SK-N-MC (cell line): ENCODE data around the gene SPIN1.
"Not testable (repeated sequence)": the region's sequence is repeated elsewhere in the genome, so short reads cannot be mapped to it uniquely, and the experiment has no call there.

Source experiments
- DNase-seq: peaks from one replicate; pipeline ENCODE4 v3.0.0-alpha.2; 2011; ENCODE audit warnings: low read depth, low spot score
- H3K27ac ChIP-seq: fragments of 200-600 bp; sonication (generic); 2 replicates; pipeline ENCODE4 v1.5.1; 2016; ENCODE audit warnings: mixed run types
- H3K36me3 ChIP-seq: fragments of 200-600 bp; sonication (generic); 2 replicates; pipeline ENCODE4 v1.6.1; 2017; ENCODE audit warnings: antibody characterized with exemption, low read length, mixed read lengths; ENCODE audit not compliant: insufficient read depth
- H3K4me3 ChIP-seq: fragments of 200-600 bp; sonication (generic); 2 replicates; pipeline ENCODE4 v1.5.1; 2016
- H3K9ac ChIP-seq: fragments of 200-600 bp; sonication (generic); 2 replicates; pipeline ENCODE4 v1.8.0; 2017; ENCODE audit warnings: mixed run types, mixed read lengths; ENCODE audit not compliant: insufficient read length
- H3K9me3 ChIP-seq: fragments of 200-600 bp; sonication (generic); 2 replicates; pipeline ENCODE4 v1.6.1; 2017; ENCODE audit warnings: low read depth, mild to moderate bottlenecking, antibody characterized with exemption, low read length, moderate library complexity, mixed read lengths
- EZH2 ChIP-seq: fragments of 200-600 bp; sonication (generic); IDR thresholded peaks from one replicate; pipeline ENCODE4 v1.6.1; 2017; ENCODE audit warnings: antibody characterized with exemption
- FOXP2 ChIP-seq: optimal IDR thresholded peaks from 2 replicates; pipeline ENCODE3; 2011; ENCODE audit warnings: mild to moderate bottlenecking, moderate library complexity; ENCODE audit not compliant: insufficient read depth; ENCODE audit errors: extremely low read length, control extremely low read depth
- POLR2AphosphoS5 ChIP-seq: IDR thresholded peaks from 2 replicates; pipeline ENCODE4 v1.6.1; 2012; ENCODE audit warnings: mild to moderate bottlenecking, low read depth, low read length, borderline replicate concordance

Gene SPIN1

GRCh38 chr9:88383176-88383575 is 5.1 kb upstream of the SPIN1 start:
- TF ChIP-seq FOXP2: no peak
- TF ChIP-seq POLR2AphosphoS5: no peak
- TF ChIP-seq EZH2: no peak
- no peak for DNase-seq

GRCh38 chr9:88386137-88386536 is 2.1 kb upstream of the SPIN1 start:
- H3K9ac ChIP-seq, H3K36me3 ChIP-seq, H3K4me3 ChIP-seq, DNase-seq, H3K9me3 ChIP-seq, H3K27ac ChIP-seq: not testable (repeated sequence)

More at GRCh38 chr9:88383176-88383575, 5.1 kb upstream of the SPIN1 start:
- H3K9ac ChIP-seq: no peak overlapping the region
- H3K9me3 ChIP-seq: no peaks in the 10 kb centered on the region
- H3K4me3 ChIP-seq: no peak overlapping the region
- H3K36me3 ChIP-seq: no peaks in the 10 kb centered on the region
- no peak overlapping the region for H3K27ac ChIP-seq

GRCh38 chr9:88387036-88387551 is 1.1 kb upstream of the SPIN1 start:
- H3K9me3 ChIP-seq: no peaks in the 10 kb centered on the region
- H3K4me3 ChIP-seq: peak overlapping the region; percentile 87
- peak overlapping the region; percentile 72 for H3K9ac ChIP-seq
- TF ChIP-seq EZH2 (no peak), POLR2AphosphoS5 (no peak), FOXP2 (no peak)
- peaks cover 18% of the 10 kb centered on the region for H3K36me3 ChIP-seq
- DNase-seq: no peak
- no peak overlapping the region for H3K27ac ChIP-seq

GRCh38 chr9:88387552-88388202 is 567 bp upstream of the SPIN1 start:
- Histone ChIP-seq H3K27ac (peak overlapping the region; percentile 67; the same call in 1 of the 2 replicates), H3K9me3 (no peaks in the 10 kb centered on the region), H3K36me3 (peaks cover 22% of the 10 kb centered on the region), H3K4me3 (peak overlapping the region; percentile 87), H3K9ac (peak overlapping the region; percentile 72)
- DNase-seq: peak; percentile 32
- TF ChIP-seq POLR2AphosphoS5 (peak; percentile 66), EZH2 (no peak)

GRCh38 chr9:88388886-88389605 is 802 bp downstream of the SPIN1 start:
- Histone ChIP-seq H3K9ac (peak overlapping the region; percentile 82), H3K4me3 (peak overlapping the region; percentile 95), H3K36me3 (peaks cover 32% of the 10 kb centered on the region), H3K9me3 (no peaks in the 10 kb centered on the region), H3K27ac (peak overlapping the region; percentile 55)
- TF ChIP-seq POLR2AphosphoS5: 0 out of 2 replicates have a peak, but pooled peaks have one; percentile 16
- TF ChIP-seq EZH2: no peak
- TF ChIP-seq FOXP2: peak; percentile 33
- DNase-seq: no peak

GRCh38 chr9:88390371-88390990 is 2.2 kb downstream of the SPIN1 start:
- Histone ChIP-seq H3K4me3 (peak overlapping the region; percentile 95), H3K36me3 (peaks cover 43% of the 10 kb centered on the region), H3K9ac (no peak overlapping the region), H3K27ac (no peak overlapping the region), H3K9me3 (peaks cover 3% of the 10 kb centered on the region; the same call in 1 of the 2 replicates)
- TF ChIP-seq EZH2 (no peak), FOXP2 (no peak), POLR2AphosphoS5 (no peak)
- no peak for DNase-seq

GRCh38 chr9:88391236-88391635 is 3.0 kb downstream of the SPIN1 start:
- no peak overlapping the region for H3K9ac ChIP-seq
- no peak for DNase-seq
- H3K27ac ChIP-seq: no peak overlapping the region
- TF ChIP-seq FOXP2: no peak
- no peak for TF ChIP-seq EZH2
- H3K4me3 ChIP-seq: no peak overlapping the region
- H3K36me3 ChIP-seq: peaks cover 44% of the 10 kb centered on the region
- peaks cover 3% of the 10 kb centered on the region; the same call in 1 of the 2 replicates for H3K9me3 ChIP-seq

GRCh38 chr9:88391921-88392320 is 3.7 kb downstream of the SPIN1 start:
- TF ChIP-seq EZH2: no peak
- TF ChIP-seq FOXP2: no peak
- TF ChIP-seq POLR2AphosphoS5: no peak
- Histone ChIP-seq H3K9me3 (peaks cover 3% of the 10 kb centered on the region; the same call in 1 of the 2 replicates), H3K27ac (no peak overlapping the region), H3K9ac (no peak overlapping the region), H3K36me3 (peaks cover 49% of the 10 kb centered on the region), H3K4me3 (no peak overlapping the region)
- no peak for DNase-seq

GRCh38 chr9:88392549-88392948 is 4.3 kb downstream of the SPIN1 start:
- Histone ChIP-seq H3K9ac (no peak overlapping the region), H3K9me3 (peaks cover 3% of the 10 kb centered on the region; the same call in 1 of the 2 replicates), H3K4me3 (no peak overlapping the region), H3K27ac (no peak overlapping the region), H3K36me3 (peaks cover 53% of the 10 kb centered on the region)
- DNase-seq: no peak
- TF ChIP-seq EZH2 (no peak), POLR2AphosphoS5 (no peak), FOXP2 (no peak)
